HUES64 (cell line): ENCODE results near the gene EGLN1.

Source experiments
- H3K27ac ChIP-seq: 2 replicates; pipeline ENCODE4 v1.7.0; 2013; ENCODE audit warnings: low read depth, low read length, inconsistent platforms
- H3K27me3 ChIP-seq: 2 replicates; pipeline ENCODE4 v1.6.1; 2013; ENCODE audit warnings: mild to moderate bottlenecking, low read length; ENCODE audit not compliant: insufficient read depth
- H3K36me3 ChIP-seq: 2 replicates; pipeline ENCODE4 v1.6.1; 2013; ENCODE audit warnings: mild to moderate bottlenecking, low read length; ENCODE audit not compliant: insufficient read depth
- H3K4me1 ChIP-seq: 2 replicates; pipeline ENCODE4 v1.6.1; 2013; ENCODE audit warnings: mild to moderate bottlenecking, low read length, moderate library complexity; ENCODE audit not compliant: insufficient read depth
- H3K4me3 ChIP-seq: 2 replicates; pipeline ENCODE4 v1.5.1; 2013; ENCODE audit warnings: mild to moderate bottlenecking, low read length, moderate library complexity
- H3K9ac ChIP-seq: 2 replicates; pipeline ENCODE4 v1.6.1; 2013; ENCODE audit warnings: mild to moderate bottlenecking, low read depth, low read length
- H3K9me3 ChIP-seq: 2 replicates; pipeline ENCODE4 v1.6.1; 2013; ENCODE audit warnings: low read depth, low read length; ENCODE audit not compliant: insufficient read depth
- WGBS: fragments of 150-250, 120-280 bp; methylation state at CpG from one replicate; pipeline ENCODE4 v1.1.7; 2013; ENCODE audit warnings: missing lambda C conversion rate; 5-methylcytosine and 5-hydroxymethylcytosine counted together

Gene EGLN1

GRCh38 chr1:231414260-231415016, 7.6 kb downstream of the EGLN1 start:
- Histone ChIP-seq H3K36me3 (no peaks in the 10 kb centered on the region), H3K4me3 (no peak overlapping the region), H3K9ac (no peak overlapping the region), H3K27me3 (peaks cover 24% of the 10 kb centered on the region), H3K9me3 (no peaks in the 10 kb centered on the region), H3K27ac (no peak overlapping the region), H3K4me1 (peaks cover 8% of the 10 kb centered on the region; the same call in 1 of the 2 replicates)
- WGBS: 95% methylated on average over 6 of the region's 7 CpGs

- 92% methylated on average over 2 of the region's 2 CpGs for WGBS
- Histone ChIP-seq H3K9ac (no peak overlapping the region), H3K27ac (no peak overlapping the region), H3K27me3 (peaks cover 16% of the 10 kb centered on the region), H3K36me3 (no peaks in the 10 kb centered on the region), H3K9me3 (no peaks in the 10 kb centered on the region), H3K4me1 (0 out of 2 replicates have a peak, but pooled peaks cover 3% of the 10 kb centered on the region), H3K4me3 (no peak overlapping the region)
These were observed 8.4 kb downstream of the EGLN1 start for GRCh38 chr1:231413749-231414082.

- H3K4me1 ChIP-seq: no peaks in the 10 kb centered on the region
- WGBS: 84% methylated on average over 2 of the region's 2 CpGs
These were observed 11.0 kb downstream of the EGLN1 start for GRCh38 chr1:231411036-231411531.

GRCh38 chr1:231410036-231410612, 12.0 kb downstream of the EGLN1 start:
- Histone ChIP-seq H3K27ac (no peak overlapping the region), H3K9ac (no peak overlapping the region), H3K4me3 (no peak overlapping the region), H3K36me3 (no peaks in the 10 kb centered on the region), H3K9me3 (no peaks in the 10 kb centered on the region), H3K27me3 (no peaks in the 10 kb centered on the region), H3K4me1 (no peaks in the 10 kb centered on the region)
- 70% methylated on average over 1 of the region's 2 CpGs for WGBS

More at GRCh38 chr1:231411036-231411531, 11.0 kb downstream of the EGLN1 start:
- no peaks in the 10 kb centered on the region for H3K27me3 ChIP-seq
- H3K4me3 ChIP-seq: no peak overlapping the region
- H3K36me3 ChIP-seq: no peaks in the 10 kb centered on the region
- H3K9me3 ChIP-seq: no peaks in the 10 kb centered on the region
- H3K27ac ChIP-seq: no peak overlapping the region
- no peak overlapping the region for H3K9ac ChIP-seq

GRCh38 chr1:231408528-231409094, 13.5 kb downstream of the EGLN1 start:
- no peak overlapping the region for H3K9ac ChIP-seq
- H3K4me1 ChIP-seq: no peaks in the 10 kb centered on the region
- 85% methylated on average over 6 of the region's 6 CpGs for WGBS
- H3K27ac ChIP-seq: no peak overlapping the region
- H3K27me3 ChIP-seq: no peaks in the 10 kb centered on the region
- H3K36me3 ChIP-seq: no peaks in the 10 kb centered on the region
- H3K4me3 ChIP-seq: no peak overlapping the region
- H3K9me3 ChIP-seq: no peaks in the 10 kb centered on the region

GRCh38 chr1:231407547-231408396, 14.3 kb downstream of the EGLN1 start:
- no peaks in the 10 kb centered on the region for H3K27me3 ChIP-seq
- H3K9me3 ChIP-seq: no peaks in the 10 kb centered on the region
- H3K27ac ChIP-seq: no peak overlapping the region
- H3K9ac ChIP-seq: no peak overlapping the region
- H3K4me1 ChIP-seq: no peaks in the 10 kb centered on the region
- no peak overlapping the region for H3K4me3 ChIP-seq
- WGBS: 64% methylated on average over 3 of the region's 6 CpGs
- H3K36me3 ChIP-seq: no peaks in the 10 kb centered on the region

GRCh38 chr1:231407049-231407448, 15.0 kb downstream of the EGLN1 start:
- no peaks in the 10 kb centered on the region for H3K36me3 ChIP-seq
- no peak overlapping the region for H3K27ac ChIP-seq
- H3K27me3 ChIP-seq: no peaks in the 10 kb centered on the region
- no peaks in the 10 kb centered on the region for H3K9me3 ChIP-seq
- 70% methylated on average over 3 of the region's 3 CpGs for WGBS
- no peak overlapping the region for H3K4me3 ChIP-seq
- no peaks in the 10 kb centered on the region for H3K4me1 ChIP-seq
- H3K9ac ChIP-seq: no peak overlapping the region

GRCh38 chr1:231404318-231404717, 17.8 kb downstream of the EGLN1 start:
- WGBS: 93% methylated on average over 1 of the region's 2 CpGs
- no peak overlapping the region for H3K27ac ChIP-seq
- H3K27me3 ChIP-seq: no peaks in the 10 kb centered on the region
- no peaks in the 10 kb centered on the region for H3K9me3 ChIP-seq
- no peak overlapping the region for H3K9ac ChIP-seq
- H3K4me1 ChIP-seq: no peaks in the 10 kb centered on the region
- H3K4me3 ChIP-seq: no peak overlapping the region
- H3K36me3 ChIP-seq: no peaks in the 10 kb centered on the region

GRCh38 chr1:231401478-231401877, 20.6 kb downstream of the EGLN1 start:
- Histone ChIP-seq H3K9ac (no peak overlapping the region), H3K4me1 (no peaks in the 10 kb centered on the region), H3K27me3 (no peaks in the 10 kb centered on the region), H3K36me3 (no peaks in the 10 kb centered on the region), H3K4me3 (no peak overlapping the region), H3K27ac (no peak overlapping the region), H3K9me3 (no peaks in the 10 kb centered on the region)
- 100% methylated on average over 1 of the region's 1 CpG for WGBS

- no peaks in the 10 kb centered on the region for H3K36me3 ChIP-seq
- no peak overlapping the region for H3K4me3 ChIP-seq
- H3K9ac ChIP-seq: no peak overlapping the region
- H3K27me3 ChIP-seq: no peaks in the 10 kb centered on the region
- no peak overlapping the region for H3K27ac ChIP-seq
- 93% methylated on average over 3 of the region's 4 CpGs for WGBS
- H3K4me1 ChIP-seq: peaks cover 10% of the 10 kb centered on the region; the same call in 1 of the 2 replicates
- H3K9me3 ChIP-seq: no peaks in the 10 kb centered on the region
These were observed 24.0 kb downstream of the EGLN1 start for GRCh38 chr1:231397886-231398671.
